H9 (cell line): ENCODE data around the gene TRIM2. TPM values are rescaled to one million over a fixed set of nuclear protein-coding genes. Genes with fewer than 3 reads are reported as not detected.

Experiments
- DNase-seq: peaks from one replicate; pipeline ENCODE4 v3.0.0-alpha.2; 2017
- H2AFZ ChIP-seq: one replicate; pipeline ENCODE4 v1.6.1; 2013; ENCODE audit warnings: mild to moderate bottlenecking, low read length, control low read depth, moderate library complexity
- H2AK5ac ChIP-seq: 2 replicates; pipeline ENCODE4 v1.6.1; 2013; ENCODE audit warnings: low read length, control low read depth, mixed read lengths; ENCODE audit not compliant: insufficient read length
- H2BK120ac ChIP-seq: one replicate; pipeline ENCODE4 v1.6.1; 2013; ENCODE audit warnings: low read depth, mild to moderate bottlenecking, low read length, control low read depth, inconsistent platforms; ENCODE audit not compliant: poor library complexity, severe bottlenecking
- H2BK12ac ChIP-seq: 2 replicates; pipeline ENCODE4 v1.6.1; 2013; ENCODE audit warnings: low read length, control low read depth, mixed read lengths, low read depth; ENCODE audit not compliant: insufficient read length
- H2BK15ac ChIP-seq: 2 replicates; pipeline ENCODE4 v1.6.1; 2013; ENCODE audit warnings: low read depth, low read length, control low read depth
- H2BK20ac ChIP-seq: one replicate; pipeline ENCODE4 v1.6.1; 2013; ENCODE audit warnings: low read depth, mild to moderate bottlenecking, low read length, control low read depth, inconsistent platforms; ENCODE audit not compliant: poor library complexity, severe bottlenecking
- H2BK5ac ChIP-seq: 2 replicates; pipeline ENCODE4 v1.6.1; 2013; ENCODE audit warnings: low read length, control low read depth, mixed read lengths; ENCODE audit not compliant: insufficient read length
- H3K14ac ChIP-seq: 2 replicates; pipeline ENCODE4 v1.6.1; 2013; ENCODE audit warnings: low read length, control low read depth; ENCODE audit not compliant: insufficient read depth
- H3K18ac ChIP-seq: 2 replicates; pipeline ENCODE4 v1.6.1; 2013; ENCODE audit warnings: low read depth, mild to moderate bottlenecking, mixed read lengths, low read length, control low read depth; ENCODE audit not compliant: insufficient read length
- H3K23ac ChIP-seq: 2 replicates; pipeline ENCODE4 v1.6.1; 2013; ENCODE audit warnings: low read length, control low read depth, mixed read lengths, low read depth; ENCODE audit not compliant: insufficient read length
- H3K23me2 ChIP-seq: 2 replicates; pipeline ENCODE4 v1.6.1; 2013; ENCODE audit warnings: low read depth, mild to moderate bottlenecking, mixed read lengths, low read length, control low read depth; ENCODE audit not compliant: insufficient read length, poor library complexity, severe bottlenecking
- H3K27ac ChIP-seq: 2 replicates; pipeline ENCODE4 v1.5.1; 2013; ENCODE audit warnings: low read length, control low read depth, mixed read lengths, low read depth; ENCODE audit not compliant: insufficient read length
- H3K27me3 ChIP-seq: 2 replicates; pipeline ENCODE4 v1.6.1; 2013; ENCODE audit warnings: low read length, control low read depth, inconsistent platforms; ENCODE audit not compliant: insufficient read depth
- H3K4ac ChIP-seq: 2 replicates; pipeline ENCODE4 v1.6.1; 2013; ENCODE audit warnings: low read depth, mild to moderate bottlenecking, control low read depth, inconsistent platforms, low read length, moderate library complexity
- H3K4me1 ChIP-seq: 2 replicates; pipeline ENCODE4 v1.6.1; 2013; ENCODE audit warnings: low read length, control low read depth, inconsistent platforms; ENCODE audit not compliant: insufficient read depth
- H3K4me2 ChIP-seq: 2 replicates; pipeline ENCODE4 v1.6.1; 2013; ENCODE audit warnings: low read length, control low read depth, mixed read lengths; ENCODE audit not compliant: insufficient read length, insufficient read depth
- H3K56ac ChIP-seq: 2 replicates; pipeline ENCODE4 v1.6.1; 2013; ENCODE audit warnings: low read depth, mild to moderate bottlenecking, mixed read lengths, low read length, control low read depth; ENCODE audit not compliant: insufficient read length
- H3K79me1 ChIP-seq: 2 replicates; pipeline ENCODE4 v1.6.1; 2013; ENCODE audit warnings: low read depth, mild to moderate bottlenecking, moderate library complexity, low read length, control low read depth, inconsistent platforms; ENCODE audit not compliant: insufficient read depth, poor library complexity, severe bottlenecking
- H3K79me2 ChIP-seq: 2 replicates; pipeline ENCODE4 v1.6.1; 2013; ENCODE audit warnings: low read length, control low read depth, inconsistent platforms; ENCODE audit not compliant: insufficient read depth
- H3K9ac ChIP-seq: 2 replicates; pipeline ENCODE4 v1.6.1; 2013; ENCODE audit warnings: low read length, control low read depth, mixed read lengths; ENCODE audit not compliant: insufficient read length; ENCODE audit errors: extremely low read depth
- H3K9me3 ChIP-seq: one replicate; pipeline ENCODE4 v1.6.1; 2013; ENCODE audit warnings: low read depth, low read length, inconsistent platforms; ENCODE audit not compliant: control insufficient read depth
- H3T11ph ChIP-seq: one replicate; pipeline ENCODE4 v1.6.1; 2013; ENCODE audit warnings: mild to moderate bottlenecking, low read length, control low read depth, inconsistent platforms
- H4K20me1 ChIP-seq: one replicate; pipeline ENCODE4 v1.6.1; 2013; ENCODE audit not compliant: control insufficient read depth, insufficient read length, insufficient read depth
- H4K5ac ChIP-seq: 2 replicates; pipeline ENCODE4 v1.6.1; 2013; ENCODE audit warnings: low read depth, mild to moderate bottlenecking, mixed read lengths, low read length, control low read depth; ENCODE audit not compliant: insufficient read length
- H4K8ac ChIP-seq: replicated peaks from 2 replicates; pipeline ENCODE4 v1.6.1; 2013; ENCODE audit warnings: low read length, control low read depth, mixed read lengths, low read depth; ENCODE audit not compliant: insufficient read length
- H4K91ac ChIP-seq: 2 replicates; pipeline ENCODE4 v1.6.1; 2013; ENCODE audit warnings: low read depth, mild to moderate bottlenecking, moderate library complexity, mixed read lengths, low read length, control low read depth; ENCODE audit not compliant: insufficient read length
- H3K27ac Mint-ChIP-seq, 3 experiments: 2 replicates in 2 of 3; 3 replicates in 1 of 3; pipeline ENCODE4 v1.8.0; 2020 to 2021; ENCODE audit warnings: mixed read lengths in 3 of 3, mild to moderate bottlenecking in 1 of 3, moderate library complexity in 1 of 3
- H3K27me3 Mint-ChIP-seq: 2 replicates; pipeline ENCODE4 v1.8.0; 2021; ENCODE audit warnings: low read depth, mild to moderate bottlenecking, moderate library complexity, mixed read lengths
- H3K36me3 Mint-ChIP-seq, 3 experiments: 2 replicates in 2 of 3; 3 replicates in 1 of 3; pipeline ENCODE4 v1.8.0; 2020 to 2021; ENCODE audit warnings: low read depth in 3 of 3, mixed read lengths in 3 of 3; ENCODE audit not compliant: insufficient read depth in 1 of 3
- H3K4me1 Mint-ChIP-seq, 2 experiments: 2 replicates each; pipeline ENCODE4 v1.8.0; 2020; ENCODE audit warnings: mixed read lengths in 2 of 2
- H3K4me3 Mint-ChIP-seq, 2 experiments: 2 replicates in 1 of 2; 3 replicates in 1 of 2; pipeline ENCODE4 v1.8.0; 2020 to 2021; ENCODE audit warnings: mild to moderate bottlenecking in 2 of 2, mixed read lengths in 2 of 2, moderate library complexity in 1 of 2
- H3K9me3 Mint-ChIP-seq, 2 experiments: 2 replicates in 1 of 2; 3 replicates in 1 of 2; pipeline ENCODE4 v1.8.0; 2020; ENCODE audit warnings: mild to moderate bottlenecking in 2 of 2, mixed read lengths in 2 of 2, moderate library complexity in 1 of 2
- CTCF ChIP-seq: fragments of 200-600 bp; sonication (generic); conservative IDR thresholded peaks from 3 replicates; pipeline ENCODE4 v1.8.0; 2021; ENCODE audit warnings: antibody characterized with exemption, mild to moderate bottlenecking
- WGBS: extraction: QIAGEN DNeasy Blood & Tissue Kit; methylation state at CpG from one replicate; pipeline ENCODE4 v1.1.7; 2013; ENCODE audit warnings: missing lambda C conversion rate, low lambda C conversion rate, mixed read lengths; ENCODE audit not compliant: insufficient read length; ENCODE audit errors: extremely low coverage; 5-methylcytosine and 5-hydroxymethylcytosine counted together
- total RNA-seq: library from RNA; stranded (reverse); gene quantifications from 2 replicates; pipeline ENCODE4 v1.2.1, GENCODE V29; 2021

The TRIM2 gene
- total RNA-seq, 1 experiment from 2014 or later = 28.9 TPM

DNA sequence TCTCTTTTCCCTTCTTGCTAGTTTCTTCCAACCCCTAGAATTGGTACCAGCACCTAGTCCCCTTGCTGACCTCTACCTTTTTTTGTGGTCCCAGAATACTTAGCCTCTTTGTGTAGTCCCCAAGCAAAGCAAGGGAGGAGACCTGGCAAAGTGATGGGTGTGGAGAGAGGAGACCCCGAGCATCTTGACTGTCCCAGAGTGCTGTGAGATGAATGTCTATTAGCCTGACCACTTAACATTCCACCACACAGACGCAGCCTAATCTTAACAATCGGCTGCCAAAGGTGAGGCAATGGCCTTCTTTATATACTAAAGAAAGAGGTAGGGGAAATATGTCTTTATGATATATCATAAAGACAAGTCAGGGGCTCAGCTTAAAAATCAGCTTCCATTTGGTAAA lies 55.9 kb downstream of the TRIM2 start:
- Mint-ChIP-seq H3K4me1 (peaks cover 45 to 48% of the 10 kb centered on the region in 2 experiments), H3K9me3 (peaks cover 5 to 7% of the 10 kb centered on the region in 2 experiments; a peak in 3 of 5 replicates), H3K27ac (peak overlapping the region; percentile 98 to 100 (median 99)), H3K36me3 (peaks cover 7 to 21% (median 21%) of the 10 kb centered on the region in 3 experiments), H3K4me3 (no peak overlapping the region; a peak in 4 of 5 replicates), H3K27me3 (no peaks in the 10 kb centered on the region; the same call in 1 of the 2 replicates)
- Histone ChIP-seq H2AFZ (no peak overlapping the region), H3K9me3 (no peaks in the 10 kb centered on the region), H2AK5ac (peak overlapping the region; percentile 88), H2BK12ac (no peak overlapping the region), H2BK120ac (peak overlapping the region; percentile 36), H3K4me1 (peaks cover 12% of the 10 kb centered on the region; the same call in 1 of the 2 replicates), H3K9ac (peak overlapping the region; percentile 20), H3K27me3 (no peaks in the 10 kb centered on the region), H3K18ac (no peak overlapping the region), H4K5ac (no peak overlapping the region), H4K8ac (no peak overlapping the region), H3K4me2 (peak overlapping the region; percentile 60), H3K79me1 (no peaks in the 10 kb centered on the region), H4K91ac (no peak overlapping the region), H3K27ac (peak overlapping the region; percentile 80), H3K23me2 (peaks cover 10% of the 10 kb centered on the region), H2BK20ac (no peak overlapping the region), H2BK15ac (no peak overlapping the region), H3K79me2 (peaks cover 3% of the 10 kb centered on the region; the same call in 1 of the 2 replicates), H3K14ac (no peak overlapping the region), H2BK5ac (peak overlapping the region; percentile 45), H3K23ac (no peak overlapping the region), H3T11ph (no peak overlapping the region), H3K4ac (no peak overlapping the region), H4K20me1 (no peaks in the 10 kb centered on the region), H3K56ac (no peak overlapping the region)
- DNase-seq = peak; percentile 50
- no peak for TF ChIP-seq CTCF
- WGBS = no CpG with 5 or more reads among the region's 3 CpGs
